ENCODE data around the gene SLC2A4RG.

GRCh38 chr20:63765902-63766301 is 26.3 kb downstream of the SLC2A4RG start:
- no peak for TF ChIP-seq CTCF (IDR thresholded peaks at IDR 0.05)
- no peak for TF ChIP-seq EP300 (IDR thresholded peaks at IDR 0.05; ENCODE audit: borderline replicate concordance in 1 of 2, low read depth in 1 of 2, low read length in 1 of 2)
- no peak for TF ChIP-seq EZH2phosphoT487 (IDR thresholded peaks at IDR 0.05; ENCODE audit: borderline replicate concordance, low read depth)
- TF ChIP-seq POLR2AphosphoS5 (IDR thresholded peaks at IDR 0.05; ENCODE audit: low read depth, low read length): no peak
- no peak for TF ChIP-seq YY1 (IDR thresholded peaks at IDR 0.05; ENCODE audit: low read depth)
- no peak for TF ChIP-seq RAD21 (IDR thresholded peaks at IDR 0.05; ENCODE audit: low read length)
- no peak for TF ChIP-seq RFX5 (IDR thresholded peaks at IDR 0.05; ENCODE audit: low read length)
- no peak for TF ChIP-seq REST (IDR thresholded peaks at IDR 0.05; ENCODE audit: low read depth, low read length)
- TF ChIP-seq MXI1 (IDR thresholded peaks at IDR 0.05; ENCODE audit: low read depth, low read length): no peak

Measured in SK-N-SH (cell line).